GM19468 (cell line): Measurements from ENCODE around the gene ZDHHC1.

Source experiments
- ATAC-seq: cut with Tn5 transposase; IDR thresholded peaks from one replicate; pipeline ENCODE4 v1.9.1; 2021; ENCODE audit warnings: mild to moderate bottlenecking, moderate library complexity, moderate number of reproducible peaks; ENCODE audit not compliant: unreplicated experiment; ENCODE audit errors: extremely low read depth

ZDHHC1 gene

GRCh38 chr16:67415872-67416793 is at the start of gene ZDHHC1:
Gene ZDHHC1 (minus strand): TSS chr16:67416477. CDS start chr16:67407775, 8,702 bp downstream.
- ATAC-seq, result no peak

- ATAC-seq, result no peak
Measured at GRCh38 chr16:67464565-67464964, 48.3 kb upstream of the ZDHHC1 start.

GRCh38 chr16:67463691-67464090 is 47.4 kb upstream of the ZDHHC1 start:
- ATAC-seq, result no peak

GRCh38 chr16:67463059-67463458 is 46.8 kb upstream of the ZDHHC1 start:
- no peak for ATAC-seq

GRCh38 chr16:67462279-67462655 is 46.0 kb upstream of the ZDHHC1 start:
- ATAC-seq, result no peak

- ATAC-seq, result no peak
Measured at GRCh38 chr16:67461600-67462278, 45.5 kb upstream of the ZDHHC1 start.

GRCh38 chr16:67460961-67461360 is 44.7 kb upstream of the ZDHHC1 start:
- no peak for ATAC-seq

GRCh38 chr16:67460168-67460567 is 43.9 kb upstream of the ZDHHC1 start:
- no peak for ATAC-seq

- no peak for ATAC-seq
Measured at GRCh38 chr16:67459861-67460150, 43.5 kb upstream of the ZDHHC1 start.

- no peak for ATAC-seq
Measured at GRCh38 chr16:67459066-67459860, 43.0 kb upstream of the ZDHHC1 start.

GRCh38 chr16:67458121-67458641 is 41.9 kb upstream of the ZDHHC1 start:
- ATAC-seq, result no peak

GRCh38 chr16:67457611-67458010 is 41.3 kb upstream of the ZDHHC1 start:
- no peak for ATAC-seq

GRCh38 chr16:67456391-67457081 is 40.3 kb upstream of the ZDHHC1 start:
- ATAC-seq, result no peak

GRCh38 chr16:67454852-67455251 is 38.6 kb upstream of the ZDHHC1 start:
- no peak for ATAC-seq

- ATAC-seq, result no peak
Measured at GRCh38 chr16:67454104-67454503, 37.8 kb upstream of the ZDHHC1 start.

GRCh38 chr16:67451704-67452435 is 35.6 kb upstream of the ZDHHC1 start:
- no peak for ATAC-seq

GRCh38 chr16:67451061-67451703 is 34.9 kb upstream of the ZDHHC1 start:
- ATAC-seq, result no peak

- ATAC-seq, result no peak
Measured at GRCh38 chr16:67449739-67450138, 33.5 kb upstream of the ZDHHC1 start.

GRCh38 chr16:67449336-67449735 is 33.1 kb upstream of the ZDHHC1 start:
- ATAC-seq, result no peak
